SJSA1 (cell line): Measurements from ENCODE around the gene RAPGEF5. TPM values are rescaled to one million over a fixed set of nuclear protein-coding genes. Genes with fewer than 3 reads are reported as not detected.

ENCODE experiments used
- DNase-seq, 2 experiments: peaks; one replicate each; pipeline ENCODE4 v3.0.0-alpha.2; 2015 to 2020; ENCODE audit warnings: low spot score in 2 of 2, low read depth in 1 of 2
- H3K27ac ChIP-seq: fragments of 250-450 bp; sonication (Bioruptor Pico); 2 replicates; pipeline ENCODE4 v1.5.1; 2020; ENCODE audit warnings: mild to moderate bottlenecking, moderate library complexity
- H3K27me3 ChIP-seq: fragments of 250-450 bp; sonication (Bioruptor Pico); replicated peaks from 2 replicates; pipeline ENCODE4 v1.5.1; 2020; ENCODE audit warnings: mild to moderate bottlenecking, moderate library complexity
- H3K36me3 ChIP-seq: fragments of 250-450 bp; sonication (Bioruptor Pico); 2 replicates; pipeline ENCODE4 v1.5.1; 2020; ENCODE audit warnings: mild to moderate bottlenecking
- H3K4me1 ChIP-seq: fragments of 250-450 bp; sonication (Bioruptor Pico); replicated peaks from 2 replicates; pipeline ENCODE4 v1.6.1; 2021; ENCODE audit warnings: mild to moderate bottlenecking
- H3K4me3 ChIP-seq: fragments of 250-450 bp; sonication (Bioruptor Pico); 2 replicates; pipeline ENCODE4 v1.5.1; 2020; ENCODE audit warnings: mild to moderate bottlenecking
- H3K9me3 ChIP-seq: fragments of 250-450 bp; sonication (Bioruptor Pico); replicated peaks from 2 replicates; pipeline ENCODE4 v1.5.1; 2020; ENCODE audit warnings: mild to moderate bottlenecking
- total RNA-seq: library from RNA; depleted of rRNA; stranded (reverse); fragments of >200 nt; shearing (Covaris generic); gene quantifications from 2 replicates; pipeline ENCODE4 v1.2.3, GENCODE V29; 2014

Gene RAPGEF5
- total RNA-seq, 1 experiment from 2014 or later, result 0.03 TPM

DNA sequence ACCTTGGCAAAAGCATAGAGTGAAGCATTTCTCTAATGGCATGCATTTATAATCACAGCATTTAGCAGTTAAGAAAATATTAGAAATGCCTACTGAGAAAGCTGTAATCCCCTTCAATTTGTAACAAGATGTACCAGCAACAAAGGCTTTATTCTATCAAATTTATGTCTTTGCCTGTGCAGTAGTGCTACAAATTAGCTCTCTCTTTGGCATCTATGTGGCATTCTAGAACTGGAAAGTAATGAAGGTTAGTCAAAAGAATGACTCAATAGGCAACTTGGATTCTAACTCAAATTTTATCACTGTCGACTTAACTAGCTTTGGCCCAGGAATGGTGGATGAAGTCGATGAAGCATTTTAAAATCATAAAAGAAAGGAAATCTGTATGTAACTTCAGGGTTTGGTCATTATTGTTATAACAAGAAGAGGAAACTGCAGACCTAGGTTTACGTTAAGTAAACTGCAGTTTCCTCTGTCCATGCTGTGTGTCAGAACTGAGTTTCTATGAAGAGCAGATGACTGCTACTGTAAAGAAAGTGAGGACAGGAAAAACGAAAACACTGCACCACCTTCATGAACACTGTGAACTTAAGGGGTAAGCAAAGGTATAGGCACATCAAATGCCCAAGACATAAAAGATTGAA, 140.0 kb downstream of the RAPGEF5 start:
- Histone ChIP-seq H3K27ac (no peak overlapping the region), H3K9me3 (no peaks in the 10 kb centered on the region), H3K27me3 (0 out of 2 replicates have a peak, but pooled peaks cover 11% of the 10 kb centered on the region), H3K36me3 (no peaks in the 10 kb centered on the region), H3K4me1 (no peaks in the 10 kb centered on the region), H3K4me3 (no peak overlapping the region)
- no peak for DNase-seq

DNA sequence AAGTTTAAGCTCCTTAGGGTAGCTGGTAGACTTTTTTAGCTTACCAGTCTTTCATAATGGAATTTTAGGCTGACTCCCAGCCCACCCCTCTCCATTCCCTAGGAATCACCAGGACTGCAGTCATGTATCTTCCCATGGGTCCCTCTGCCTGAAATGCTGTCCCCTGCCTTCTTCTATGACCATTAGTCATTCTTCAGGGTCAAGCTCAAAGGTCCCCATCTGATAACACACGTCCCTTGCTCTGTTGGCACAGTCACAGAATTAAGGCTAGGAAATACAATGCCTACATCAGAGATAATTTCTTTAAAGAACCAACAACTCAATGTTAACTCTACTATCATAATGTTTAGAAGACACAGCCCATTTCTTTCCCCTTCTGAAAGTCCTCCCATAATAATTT, 140.6 kb downstream of the RAPGEF5 start:
- Histone ChIP-seq H3K27me3 (0 out of 2 replicates have a peak, but pooled peaks cover 11% of the 10 kb centered on the region), H3K4me1 (no peaks in the 10 kb centered on the region), H3K36me3 (no peaks in the 10 kb centered on the region), H3K4me3 (no peak overlapping the region), H3K27ac (no peak overlapping the region), H3K9me3 (no peaks in the 10 kb centered on the region)
- no peak for DNase-seq

DNA sequence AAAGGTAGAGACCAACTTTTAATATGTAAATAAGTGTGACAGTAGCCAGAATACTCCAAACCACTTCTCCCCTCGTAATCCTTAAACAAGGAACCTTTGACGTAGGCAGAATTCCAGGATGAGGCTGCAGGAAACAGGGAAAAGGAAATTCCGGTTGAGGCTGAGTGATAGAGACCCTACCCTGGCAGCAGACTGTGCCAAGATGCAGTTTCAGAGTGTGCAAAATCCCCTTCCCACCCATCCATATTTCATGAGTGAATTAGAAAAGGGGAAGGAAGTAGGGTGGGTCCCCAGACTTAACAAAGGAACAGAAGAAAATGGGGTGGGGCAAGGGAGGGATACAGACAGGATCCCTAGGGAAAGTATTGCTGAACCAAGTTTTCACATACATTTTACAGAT, 143.0 kb downstream of the RAPGEF5 start:
- H3K27me3 ChIP-seq, result peaks cover 8% of the 10 kb centered on the region; the same call in 1 of the 2 replicates
- no peaks in the 10 kb centered on the region for H3K4me1 ChIP-seq
- no peaks in the 10 kb centered on the region for H3K36me3 ChIP-seq
- no peak for DNase-seq
- H3K9me3 ChIP-seq, result no peaks in the 10 kb centered on the region
- no peak overlapping the region for H3K4me3 ChIP-seq
- no peak overlapping the region for H3K27ac ChIP-seq

DNA sequence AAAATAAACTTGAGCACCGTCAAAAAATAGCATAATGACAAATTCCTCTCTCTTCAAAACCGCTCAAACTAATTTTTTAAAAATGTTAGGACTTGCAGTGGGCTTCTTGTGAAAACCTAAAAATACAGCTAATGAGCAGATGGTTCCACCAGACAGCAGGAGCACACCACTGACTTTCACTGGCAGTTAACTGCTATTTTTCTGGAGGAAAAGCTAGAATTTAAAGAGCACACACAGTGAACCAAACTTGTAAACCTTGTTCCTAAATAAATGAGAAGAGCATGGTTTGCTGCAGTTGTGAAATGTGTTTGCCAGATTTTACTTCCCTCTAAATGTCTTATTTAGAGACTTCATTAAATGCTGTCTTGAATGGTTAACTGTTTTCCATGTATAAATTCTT, 143.9 kb downstream of the RAPGEF5 start:
- DNase-seq, result no peak
- H3K36me3 ChIP-seq, result no peaks in the 10 kb centered on the region
- H3K4me1 ChIP-seq, result no peaks in the 10 kb centered on the region

DNA sequence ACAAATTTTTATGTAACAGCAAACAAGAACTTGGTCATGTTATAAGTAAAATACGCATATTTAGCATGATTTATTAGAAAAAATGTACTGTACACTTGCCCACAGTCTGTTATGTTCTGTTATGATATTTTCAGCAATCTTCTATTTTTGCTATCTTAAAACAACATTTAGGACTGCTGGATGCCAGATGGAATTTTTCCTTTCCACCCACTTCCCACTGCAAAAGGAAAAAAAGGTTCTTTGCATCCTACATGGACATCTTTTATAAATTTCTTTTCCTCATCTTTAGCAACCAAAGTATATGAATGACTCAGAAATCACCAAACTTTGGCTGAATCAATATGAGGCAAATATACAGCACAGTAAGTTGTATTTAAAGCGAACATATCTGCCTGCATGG, 146.0 kb downstream of the RAPGEF5 start:
- no peak for DNase-seq
- Histone ChIP-seq H3K36me3 (no peaks in the 10 kb centered on the region), H3K27ac (no peak overlapping the region), H3K27me3 (peaks cover 10% of the 10 kb centered on the region; the same call in 1 of the 2 replicates), H3K4me3 (no peak overlapping the region), H3K9me3 (no peaks in the 10 kb centered on the region), H3K4me1 (no peaks in the 10 kb centered on the region)

More for the DNA sequence above, 143.9 kb downstream of the RAPGEF5 start:
- H3K27ac ChIP-seq, result no peak overlapping the region
- H3K27me3 ChIP-seq, result peaks cover 8% of the 10 kb centered on the region; the same call in 1 of the 2 replicates
- no peak overlapping the region for H3K4me3 ChIP-seq
- no peaks in the 10 kb centered on the region for H3K9me3 ChIP-seq

DNA sequence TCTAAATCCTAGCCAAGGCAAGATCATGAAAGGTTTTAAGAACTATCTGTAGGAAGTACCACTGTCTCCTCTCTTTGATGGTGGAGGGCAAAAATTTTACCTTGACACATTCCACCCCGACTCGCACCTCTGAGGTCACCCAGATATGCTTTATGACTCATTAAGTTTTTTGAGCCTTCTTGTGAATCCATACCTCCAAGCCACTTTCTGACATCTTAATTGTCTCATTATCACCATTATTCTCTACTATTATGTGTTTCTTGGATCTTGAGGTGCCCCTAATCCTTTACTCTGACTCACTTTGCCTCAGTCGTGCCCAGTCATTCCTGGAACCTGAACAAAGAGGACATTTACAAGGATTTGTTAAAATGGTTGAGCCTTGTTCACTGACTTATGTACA, 146.6 kb downstream of the RAPGEF5 start:
- Histone ChIP-seq H3K27ac (no peak overlapping the region), H3K36me3 (no peaks in the 10 kb centered on the region), H3K27me3 (peaks cover 10% of the 10 kb centered on the region; the same call in 1 of the 2 replicates), H3K4me1 (no peaks in the 10 kb centered on the region), H3K4me3 (no peak overlapping the region), H3K9me3 (no peaks in the 10 kb centered on the region)
- no peak for DNase-seq

DNA sequence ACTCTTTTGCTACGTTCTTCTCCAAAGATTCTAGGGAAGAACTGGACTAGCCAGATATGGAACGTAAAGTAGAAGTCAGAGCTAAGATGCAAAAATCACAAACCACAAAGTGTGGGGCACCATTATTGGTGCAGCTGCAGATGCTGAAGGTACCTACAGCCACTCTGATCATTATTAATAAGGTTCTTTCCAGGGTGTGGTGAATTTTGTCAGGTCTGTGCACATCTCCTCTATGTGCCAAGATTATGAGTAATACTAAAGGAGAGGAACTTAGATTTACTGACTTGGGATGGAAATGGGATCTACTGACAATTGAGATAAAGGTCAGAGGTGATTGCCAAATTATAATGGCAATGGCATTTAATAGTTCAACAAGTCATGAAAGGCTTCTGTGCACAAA, 148.2 kb downstream of the RAPGEF5 start:
- Histone ChIP-seq H3K9me3 (no peaks in the 10 kb centered on the region), H3K27ac (no peak overlapping the region), H3K36me3 (no peaks in the 10 kb centered on the region), H3K27me3 (peaks cover 10% of the 10 kb centered on the region; the same call in 1 of the 2 replicates), H3K4me3 (no peak overlapping the region), H3K4me1 (no peaks in the 10 kb centered on the region)
- no peak for DNase-seq

DNA sequence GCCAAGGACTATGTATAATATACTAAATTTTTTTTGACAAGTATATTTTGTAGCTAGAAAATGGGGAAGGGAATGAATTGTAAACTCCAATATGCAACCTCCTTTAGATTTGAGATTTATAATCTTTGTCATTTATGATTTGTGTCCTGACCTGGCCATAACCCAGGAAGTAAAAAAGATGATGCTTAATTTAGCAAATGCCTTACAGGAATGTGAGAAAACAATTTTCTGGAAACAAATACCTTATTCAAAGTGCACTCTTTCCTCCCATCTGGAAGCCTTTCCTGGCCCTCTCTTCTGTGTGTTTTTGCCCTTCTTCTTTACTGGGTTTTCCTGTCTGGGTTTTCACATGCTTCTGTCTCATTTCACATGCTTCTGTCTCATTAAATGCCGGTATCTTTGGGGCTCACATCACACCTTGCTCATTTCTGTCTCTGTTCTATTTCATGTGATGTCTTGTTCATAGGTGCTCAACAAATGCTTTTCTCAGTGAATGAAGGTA, 149.2 kb downstream of the RAPGEF5 start:
- H3K4me1 ChIP-seq, result no peaks in the 10 kb centered on the region
- H3K9me3 ChIP-seq, result no peaks in the 10 kb centered on the region
- H3K27ac ChIP-seq, result no peak overlapping the region
- no peaks in the 10 kb centered on the region for H3K36me3 ChIP-seq
- DNase-seq, result no peak
- no peak overlapping the region for H3K4me3 ChIP-seq
- peaks cover 2% of the 10 kb centered on the region; the same call in 1 of the 2 replicates for H3K27me3 ChIP-seq

DNA sequence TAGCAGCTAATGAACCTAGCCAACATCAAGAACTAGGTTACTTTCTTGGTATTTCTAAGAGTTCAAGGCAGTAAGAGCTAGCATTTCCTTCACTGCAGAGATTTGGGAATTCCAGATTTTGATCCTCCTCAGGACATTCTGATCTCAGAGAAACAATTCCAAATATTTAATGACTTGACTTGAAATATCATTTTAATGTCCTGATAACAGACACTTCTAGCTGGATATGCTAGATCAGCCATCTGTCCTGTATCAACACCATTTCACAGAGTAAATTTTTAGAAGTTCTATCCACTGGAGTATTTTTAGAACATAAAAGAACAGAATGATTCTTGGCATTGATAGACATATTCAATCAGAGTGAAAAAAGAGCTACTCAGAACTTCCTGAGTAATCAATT, 151.3 kb downstream of the RAPGEF5 start:
- Histone ChIP-seq H3K27me3 (peaks cover 2% of the 10 kb centered on the region; the same call in 1 of the 2 replicates), H3K27ac (no peak overlapping the region), H3K9me3 (no peaks in the 10 kb centered on the region), H3K4me3 (no peak overlapping the region), H3K36me3 (no peaks in the 10 kb centered on the region), H3K4me1 (no peaks in the 10 kb centered on the region)
- no peak for DNase-seq

DNA sequence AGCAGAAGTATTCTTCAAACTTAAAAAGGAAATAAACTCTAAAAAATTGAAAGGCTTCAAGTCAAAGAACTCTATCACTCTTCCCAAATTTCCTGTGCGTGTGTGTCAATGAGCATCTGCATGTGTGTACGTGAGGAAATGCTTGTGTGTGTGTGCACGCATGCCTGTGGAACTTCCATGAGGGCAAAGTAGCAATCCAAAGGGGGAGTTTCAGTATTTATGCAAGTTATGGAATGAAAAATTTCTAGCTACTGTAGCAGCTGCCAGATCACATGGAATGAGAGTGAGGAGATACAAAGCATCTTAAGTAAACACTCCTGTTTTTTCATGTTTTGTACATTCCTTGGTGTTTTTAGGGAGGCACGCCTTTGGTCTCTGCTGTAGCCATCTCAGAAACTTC, 152.6 kb downstream of the RAPGEF5 start:
- H3K36me3 ChIP-seq, result no peaks in the 10 kb centered on the region
- H3K27ac ChIP-seq, result no peak overlapping the region
- peaks cover 6% of the 10 kb centered on the region; the same call in 1 of the 2 replicates for H3K27me3 ChIP-seq
- no peak overlapping the region for H3K4me3 ChIP-seq
- DNase-seq, result no peak
- no peaks in the 10 kb centered on the region for H3K9me3 ChIP-seq
- no peaks in the 10 kb centered on the region for H3K4me1 ChIP-seq

DNA sequence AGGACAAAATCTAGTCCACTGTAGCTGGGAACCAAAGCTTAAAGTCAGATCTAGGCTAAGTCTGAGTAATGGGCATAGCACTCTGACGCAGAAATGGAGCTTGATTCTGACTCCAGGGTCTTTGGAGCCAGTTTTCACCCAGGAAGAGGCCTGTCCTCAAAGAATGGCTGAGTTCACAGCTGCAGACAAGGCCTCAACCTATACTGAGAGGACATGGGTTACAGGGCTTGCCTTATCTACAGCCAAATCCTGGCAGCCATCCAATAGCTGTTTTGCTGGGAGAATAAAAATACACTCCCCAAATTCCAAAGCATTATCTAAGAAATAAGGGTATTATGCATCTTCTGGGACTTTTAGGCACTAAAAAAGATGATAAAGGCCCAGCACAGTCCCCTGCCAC, 154.8 kb downstream of the RAPGEF5 start:
- Histone ChIP-seq H3K4me1 (no peaks in the 10 kb centered on the region), H3K27ac (no peak overlapping the region), H3K9me3 (no peaks in the 10 kb centered on the region), H3K4me3 (no peak overlapping the region), H3K36me3 (no peaks in the 10 kb centered on the region), H3K27me3 (peaks cover 6% of the 10 kb centered on the region; the same call in 1 of the 2 replicates)
- no peak for DNase-seq

DNA sequence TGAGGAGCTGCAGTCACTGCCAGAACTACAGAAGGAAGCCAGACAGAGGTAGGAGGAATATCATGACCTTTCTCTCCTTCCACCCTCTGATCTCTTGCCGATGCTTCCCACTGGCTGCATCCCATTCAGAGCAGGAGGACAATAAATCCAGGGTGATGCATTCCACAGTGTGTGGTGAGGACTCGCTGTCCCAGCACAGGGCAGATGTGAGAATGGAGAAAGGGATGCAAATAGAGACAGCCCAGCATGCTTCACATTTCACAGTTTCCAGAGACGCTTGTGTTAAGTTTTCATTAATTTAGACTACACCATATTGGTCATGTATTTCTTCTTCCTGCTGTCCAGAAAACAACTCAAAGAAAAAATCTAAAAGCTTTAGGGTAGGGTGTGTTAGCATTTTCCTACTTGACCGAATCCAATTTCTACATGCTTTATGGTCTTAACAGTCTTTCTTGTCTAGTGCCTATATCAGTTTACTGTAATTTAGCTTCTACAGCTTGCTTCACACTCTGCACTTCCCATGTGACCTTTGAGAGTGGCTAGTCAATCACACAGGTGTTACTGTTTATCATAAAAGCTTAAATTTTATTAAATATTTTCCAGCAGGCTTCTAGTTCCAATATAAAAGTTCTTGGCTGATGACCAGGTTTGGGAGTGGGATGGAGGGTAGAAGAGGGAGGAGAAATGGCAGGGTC, 155.6 kb downstream of the RAPGEF5 start:
- no peak for DNase-seq
- H3K27me3 ChIP-seq, result peaks cover 6% of the 10 kb centered on the region; the same call in 1 of the 2 replicates
- no peak overlapping the region for H3K4me3 ChIP-seq
- H3K27ac ChIP-seq, result no peak overlapping the region
- H3K4me1 ChIP-seq, result no peaks in the 10 kb centered on the region
- no peaks in the 10 kb centered on the region for H3K9me3 ChIP-seq
- no peaks in the 10 kb centered on the region for H3K36me3 ChIP-seq

DNA sequence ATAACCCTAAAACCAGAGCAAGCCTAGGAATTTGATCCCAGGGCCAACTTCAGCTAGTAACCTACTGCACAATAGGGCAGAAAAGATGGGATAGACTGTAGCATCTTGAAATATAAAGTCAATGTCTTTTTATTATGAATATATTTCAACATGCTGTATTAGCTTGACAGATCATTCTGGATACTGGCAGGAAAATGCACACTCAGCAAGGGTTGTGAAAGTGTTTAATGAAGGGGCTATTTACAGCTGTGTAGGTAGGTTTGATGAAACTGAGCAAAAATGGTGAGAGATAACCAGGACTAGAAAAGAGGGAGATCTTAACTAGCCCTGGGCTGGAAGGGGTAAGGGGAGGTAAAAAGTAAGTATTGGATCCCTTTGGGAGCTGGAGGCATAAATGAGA, 156.2 kb downstream of the RAPGEF5 start:
- H3K27ac ChIP-seq, result no peak overlapping the region
- H3K27me3 ChIP-seq, result peaks cover 3% of the 10 kb centered on the region; the same call in 1 of the 2 replicates
- no peak for DNase-seq
- H3K9me3 ChIP-seq, result no peaks in the 10 kb centered on the region
- no peaks in the 10 kb centered on the region for H3K36me3 ChIP-seq
- no peaks in the 10 kb centered on the region for H3K4me1 ChIP-seq
- no peak overlapping the region for H3K4me3 ChIP-seq

DNA sequence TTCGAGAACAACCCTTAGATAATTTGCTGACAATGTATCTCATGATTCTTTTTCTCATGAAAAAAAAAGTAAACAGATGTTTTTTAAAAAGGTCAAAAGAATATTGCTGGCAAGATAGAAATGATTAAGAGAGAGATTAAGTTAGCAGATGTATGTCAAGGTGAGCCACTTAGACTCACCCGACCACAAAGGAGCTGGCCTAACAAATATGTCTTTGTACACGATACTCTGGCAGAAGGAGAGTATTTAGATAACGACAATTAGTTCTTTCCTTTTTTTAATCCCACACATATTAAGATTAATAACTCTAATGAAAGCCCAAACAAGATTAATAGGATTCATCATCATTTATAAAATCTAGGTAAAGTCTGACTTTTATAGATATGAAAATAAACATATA, 156.7 kb downstream of the RAPGEF5 start:
- Histone ChIP-seq H3K36me3 (no peaks in the 10 kb centered on the region), H3K27me3 (peaks cover 3% of the 10 kb centered on the region; the same call in 1 of the 2 replicates), H3K4me3 (no peak overlapping the region), H3K4me1 (no peaks in the 10 kb centered on the region), H3K9me3 (no peaks in the 10 kb centered on the region), H3K27ac (no peak overlapping the region)
- no peak for DNase-seq
